HFF-Myc (cell line): ENCODE measurements around the gene SLC12A4.
"Not testable (repeated sequence)": the region's sequence is repeated elsewhere in the genome, so short reads cannot be mapped to it uniquely, and the experiment has no call there.

Source experiments
- DNase-seq: peaks from one replicate; pipeline ENCODE4 v3.0.0-alpha.2; 2011; ENCODE audit warnings: low read depth; ENCODE audit errors: extremely low read depth
- H3K4me3 ChIP-seq: replicated peaks from 2 replicates; pipeline ENCODE4 v1.5.1; 2011; ENCODE audit warnings: low read depth, mild to moderate bottlenecking, control low read depth, low read length
- CTCF ChIP-seq: IDR thresholded peaks from 2 replicates; pipeline ENCODE4 v1.5.1; 2012; ENCODE audit warnings: mild to moderate bottlenecking, low read depth, low read length, control low read depth; ENCODE audit errors: missing control alignments

SLC12A4 gene

GRCh38 chr16:67968400-67969253, at the start of gene SLC12A4:
TSS of gene SLC12A4 (minus strand) at chr16:67968637. CDS start at chr16:67968553, 84 bp downstream.
- TF ChIP-seq CTCF: no peak
- DNase-seq: no peak
- peak within 1 kb of the TSS; percentile 94 for H3K4me3 ChIP-seq

- H3K4me3 ChIP-seq: no peak within 1 kb of the TSS
- TF ChIP-seq CTCF: no peak
- no peak for DNase-seq
Measured at GRCh38 chr16:68015681-68016080, 47.2 kb upstream of the SLC12A4 start, which contains the start of gene DPEP2NB. TSS of gene DPEP2NB (minus strand) at chr16:68015911. CDS start at chr16:68015770, 141 bp downstream.

GRCh38 chr16:68013440-68013839, 45.0 kb upstream of the SLC12A4 start:
- no peak overlapping the region for H3K4me3 ChIP-seq
- no peak for DNase-seq
- no peak for TF ChIP-seq CTCF

GRCh38 chr16:68009872-68010271, 41.4 kb upstream of the SLC12A4 start:
- DNase-seq, H3K4me3 ChIP-seq: not testable (repeated sequence)

GRCh38 chr16:68009157-68009735, 40.8 kb upstream of the SLC12A4 start:
- DNase-seq: no peak
- H3K4me3 ChIP-seq: no peak overlapping the region
- no peak for TF ChIP-seq CTCF

GRCh38 chr16:68005786-68006286, 37.4 kb upstream of the SLC12A4 start:
- no peak for TF ChIP-seq CTCF
- no peak for DNase-seq
- no peak overlapping the region for H3K4me3 ChIP-seq

GRCh38 chr16:68005211-68005610, 36.8 kb upstream of the SLC12A4 start:
- DNase-seq: no peak
- TF ChIP-seq CTCF: no peak
- H3K4me3 ChIP-seq: no peak overlapping the region
